ENCODE results near the gene RSRP1. TPM values are rescaled to one million over a fixed set of nuclear protein-coding genes. Genes with fewer than 3 reads are reported as not detected.
"Not testable (repeated sequence)": the region's sequence is repeated elsewhere in the genome, so short reads cannot be mapped to it uniquely, and the experiment has no call there.

The RSRP1 gene
- total and polyA plus RNA-seq, 2 of the 8 experiments (the other 6 are each of a cell fraction or from before 2014, with no cell fraction given), result 32.9 to 59.4 TPM

DNA sequence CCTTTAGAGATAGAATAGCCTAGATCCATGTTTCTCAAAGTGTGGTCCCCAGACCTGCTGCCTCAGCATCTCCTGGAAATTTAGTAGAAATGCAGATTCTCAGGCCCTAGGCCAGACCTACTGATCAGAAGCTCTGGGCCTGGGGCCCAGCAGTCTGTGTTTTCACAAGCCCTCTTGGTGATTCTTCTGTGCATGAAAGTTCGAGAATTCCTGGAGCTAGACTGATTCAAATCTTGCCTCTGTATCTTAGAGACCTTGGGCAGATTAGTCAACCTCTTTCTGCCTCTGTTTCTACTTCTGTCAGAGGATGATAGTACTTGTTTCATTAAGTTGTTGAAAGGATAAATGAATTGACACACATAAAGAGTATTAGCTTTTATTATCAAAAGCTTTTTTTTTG lies 30.0 kb upstream of the RSRP1 start:
- H3K79me1 ChIP-seq (ENCODE audit: low read depth, low read length); H3K4ac ChIP-seq (replicated peaks; ENCODE audit: insufficient read length, low read depth, low read length); H3K4me2 ChIP-seq (ENCODE audit: insufficient read depth in 1 of 2, low read depth in 2 of 2, low read length in 2 of 2); H2AK5ac ChIP-seq (ENCODE audit: low read depth, low read length); H3K27me3 ChIP-seq (replicated peaks in 1 of 4; ENCODE audit: control insufficient read depth in 3 of 4, extremely low read depth in 1 of 4, insufficient read depth in 3 of 4, low read length in 3 of 4); H2BK15ac ChIP-seq (ENCODE audit: low read length); DNase-seq (ENCODE audit: low read depth in 1 of 2, low spot score in 2 of 2); H3K4me3 ChIP-seq (ENCODE audit: extremely low read depth in 1 of 4, insufficient read depth in 2 of 4, low read depth in 3 of 4, low read length in 4 of 4); H2AFZ ChIP-seq (ENCODE audit: low read length); H3K56ac ChIP-seq (replicated peaks; ENCODE audit: insufficient read length, low read depth, low read length); CTCF ChIA-PET (ENCODE audit: partially characterized antibody); H2BK20ac ChIP-seq (ENCODE audit: low read length); H2BK5ac ChIP-seq (ENCODE audit: low read depth, low read length); H4K20me1 ChIP-seq (replicated peaks in 1 of 2; ENCODE audit: control insufficient read depth in 1 of 2, insufficient read depth in 2 of 2, low read length in 2 of 2); H3K14ac ChIP-seq (ENCODE audit: insufficient read length); H3K9ac ChIP-seq (replicated peaks in 1 of 4; ENCODE audit: extremely low read depth in 1 of 4, low read depth in 3 of 4, low read length in 3 of 4); H2BK120ac ChIP-seq (replicated peaks; ENCODE audit: low read depth, low read length); H3K23ac ChIP-seq (ENCODE audit: insufficient read length); H3K27ac ChIP-seq (ENCODE audit: low read depth, low read length); H3K18ac ChIP-seq (ENCODE audit: extremely low read depth, low read length); H3K4me1 ChIP-seq (replicated peaks in 1 of 4; ENCODE audit: control insufficient read depth in 3 of 4, insufficient read depth in 4 of 4, low read length in 3 of 4); H3K23me2 ChIP-seq (ENCODE audit: low read depth, low read length); H4K8ac ChIP-seq (ENCODE audit: extremely low read depth, insufficient read depth, low read length); H2BK12ac ChIP-seq (ENCODE audit: low read depth, low read length); H3K9me3 ChIP-seq (ENCODE audit: insufficient read depth in 2 of 2, low read depth in 1 of 2, low read length in 1 of 2); H4K91ac ChIP-seq (replicated peaks; ENCODE audit: insufficient read length, low read length); H4K5ac ChIP-seq (ENCODE audit: insufficient read length, low read depth, low read length); H3K36me3 ChIP-seq (ENCODE audit: control insufficient read depth in 2 of 4, insufficient read depth in 4 of 4, low read length in 3 of 4); H3K79me2 ChIP-seq (ENCODE audit: control insufficient read depth in 1 of 2, insufficient read depth in 2 of 2, low read length in 2 of 2): not testable (repeated sequence)
- FAIRE-seq, result peak; percentile 81
- POLR2A ChIA-PET (ENCODE audit: partially characterized antibody), result interaction anchor here (1.3 kb wide), 1 partner anchor 30 kb away, joined by 3 read pairs; the partner anchor contains the start of gene RSRP1
- WGBS, 2 experiments (ENCODE audit: extremely low coverage in 1 of 2, insufficient coverage in 1 of 2, insufficient read length in 1 of 2, insufficient replicate concordance in 2 of 2, low coverage in 1 of 2, low lambda C conversion rate in 2 of 2, missing lambda C conversion rate in 1 of 2), result 81% methylated on average over 1 of the region's 1 CpG; no CpG with 5 or more reads in 1 of the 2 experiments

DNA sequence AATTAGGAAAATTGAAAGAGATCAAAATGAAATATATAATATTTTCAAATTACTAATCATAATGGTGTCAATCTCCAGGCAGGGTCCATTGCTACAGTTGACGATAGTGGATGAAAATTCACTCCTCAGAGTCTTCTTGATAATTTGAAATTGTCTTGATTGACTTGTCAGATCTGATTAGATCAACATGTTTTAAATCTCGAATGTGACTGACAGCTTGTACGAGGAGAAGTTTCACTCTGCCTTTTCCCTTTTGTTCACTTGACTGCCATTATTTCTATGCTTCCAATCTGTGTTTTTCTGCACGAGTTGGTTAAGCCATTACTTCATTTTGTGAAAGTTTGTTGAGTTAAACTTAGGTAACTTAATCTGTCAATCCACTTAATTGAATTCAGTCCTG lies 28.4 kb upstream of the RSRP1 start:
- H2BK12ac ChIP-seq (ENCODE audit: low read depth, low read length); H3K4me2 ChIP-seq (ENCODE audit: insufficient read depth in 1 of 2, low read depth in 2 of 2, low read length in 2 of 2); H2BK5ac ChIP-seq (ENCODE audit: low read depth, low read length); CTCF ChIA-PET (ENCODE audit: partially characterized antibody); H3K56ac ChIP-seq (replicated peaks; ENCODE audit: insufficient read length, low read depth, low read length); H2AK5ac ChIP-seq (ENCODE audit: low read depth, low read length); H2BK15ac ChIP-seq (ENCODE audit: low read length); H4K91ac ChIP-seq (replicated peaks; ENCODE audit: insufficient read length, low read length); DNase-seq (ENCODE audit: low read depth in 1 of 2, low spot score in 2 of 2); H3K23me2 ChIP-seq (ENCODE audit: low read depth, low read length); H3K18ac ChIP-seq (ENCODE audit: extremely low read depth, low read length); H3K4ac ChIP-seq (replicated peaks; ENCODE audit: insufficient read length, low read depth, low read length); H3K79me1 ChIP-seq (ENCODE audit: low read depth, low read length); H3K9me3 ChIP-seq (ENCODE audit: insufficient read depth in 2 of 2, low read depth in 1 of 2, low read length in 1 of 2); H3K4me1 ChIP-seq (replicated peaks in 1 of 4; ENCODE audit: control insufficient read depth in 3 of 4, insufficient read depth in 4 of 4, low read length in 3 of 4); H3K27me3 ChIP-seq (replicated peaks in 1 of 4; ENCODE audit: control insufficient read depth in 3 of 4, extremely low read depth in 1 of 4, insufficient read depth in 3 of 4, low read length in 3 of 4); H4K8ac ChIP-seq (ENCODE audit: extremely low read depth, insufficient read depth, low read length); H3K4me3 ChIP-seq (ENCODE audit: extremely low read depth in 1 of 4, insufficient read depth in 2 of 4, low read depth in 3 of 4, low read length in 4 of 4); H2AFZ ChIP-seq (ENCODE audit: low read length); H3K36me3 ChIP-seq (ENCODE audit: control insufficient read depth in 2 of 4, insufficient read depth in 4 of 4, low read length in 3 of 4); H3K23ac ChIP-seq (ENCODE audit: insufficient read length); H4K5ac ChIP-seq (ENCODE audit: insufficient read length, low read depth, low read length); H4K20me1 ChIP-seq (replicated peaks in 1 of 2; ENCODE audit: control insufficient read depth in 1 of 2, insufficient read depth in 2 of 2, low read length in 2 of 2); H2BK120ac ChIP-seq (replicated peaks; ENCODE audit: low read depth, low read length); H3K27ac ChIP-seq (ENCODE audit: low read depth, low read length); H3K79me2 ChIP-seq (ENCODE audit: control insufficient read depth in 1 of 2, insufficient read depth in 2 of 2, low read length in 2 of 2); POLR2A ChIA-PET (ENCODE audit: partially characterized antibody); H3K14ac ChIP-seq (ENCODE audit: insufficient read length); H2BK20ac ChIP-seq (ENCODE audit: low read length); H3K9ac ChIP-seq (replicated peaks in 1 of 4; ENCODE audit: extremely low read depth in 1 of 4, low read depth in 3 of 4, low read length in 3 of 4): not testable (repeated sequence)
- FAIRE-seq, result peak; percentile 62
- WGBS, 2 experiments (ENCODE audit: extremely low coverage in 1 of 2, insufficient coverage in 1 of 2, insufficient read length in 1 of 2, insufficient replicate concordance in 2 of 2, low coverage in 1 of 2, low lambda C conversion rate in 2 of 2, missing lambda C conversion rate in 1 of 2), result 87% methylated on average over 4 of the region's 4 CpGs; no CpG with 5 or more reads in 1 of the 2 experiments
